Gastrocnemius medialis (tissue), 4 donors: ENCODE results near the gene NXN. TPM values are rescaled to one million over a fixed set of nuclear protein-coding genes. Genes with fewer than 3 reads are reported as not detected.

Source experiments
- ATAC-seq, 2 donors: fragments of 150-250 bp; one replicate each; pipeline ENCODE4 v1.9.1; 2016
- DNase-seq, 2 donors: peaks; one replicate each; pipeline ENCODE4 v3.0.0-alpha.2; 2019
- H3K27ac ChIP-seq, 4 donors: fragments of 200-600 bp; sonication (generic); 1 replicate in 1 of 4; 2 replicates in 3 of 4; pipeline ENCODE4 v1.5.1; 2016 to 2018; ENCODE audit warnings: mild to moderate bottlenecking in 2 of 4, moderate library complexity in 1 of 4
- H3K27me3 ChIP-seq, 3 donors: fragments of 200-600 bp; sonication (generic) in 2 of 3; 1 replicate in 1 of 3; 2 replicates in 2 of 3; pipeline versions ENCODE4 v1.5.1 to v1.6.0; 2016 to 2019; ENCODE audit warnings: mild to moderate bottlenecking in 1 of 3, moderate library complexity in 1 of 3
- H3K36me3 ChIP-seq, 2 donors: fragments of 200-600 bp; sonication (generic) in 1 of 2; one replicate each; pipeline ENCODE4 v1.5.1; 2017 to 2018
- H3K4me1 ChIP-seq, 2 donors: fragments of 200-600 bp; sonication (generic) in 1 of 2; one replicate each; pipeline ENCODE4 v1.5.1; 2016 to 2017; ENCODE audit warnings: mild to moderate bottlenecking in 2 of 2
- H3K4me3 ChIP-seq, 4 donors: fragments of 200-600 bp; sonication (generic) in 3 of 4; 1 replicate in 1 of 4; 2 replicates in 3 of 4; pipeline ENCODE4 v1.5.1; 2016 to 2019; ENCODE audit warnings: mild to moderate bottlenecking in 2 of 4
- H3K9me3 ChIP-seq, 3 donors: fragments of 200-600 bp; sonication (generic) in 2 of 3; 1 replicate in 1 of 3; 2 replicates in 2 of 3; pipeline ENCODE4 v1.5.1; 2016 to 2019
- CTCF ChIP-seq, 5 experiments: fragments of 450-650 bp in 3 of 5; fragments of 200-600 bp in 2 of 5; sonication (generic) in 2 of 5; IDR thresholded peaks in 4 of 5; conservative IDR thresholded peaks in 1 of 5; 1 replicate in 4 of 5; 2 replicates in 1 of 5; pipeline ENCODE4 v1.5.1; 2016 to 2019; ENCODE audit warnings: antibody characterized with exemption in 5 of 5, mild to moderate bottlenecking in 3 of 5, moderate library complexity in 3 of 5
- POLR2A ChIP-seq, 2 donors: fragments of 450-650 bp; IDR thresholded peaks; one replicate each; pipeline ENCODE4 v1.6.1; 2017; ENCODE audit warnings: antibody characterized with exemption in 2 of 2, mild to moderate bottlenecking in 2 of 2, moderate library complexity in 2 of 2
- in situ Hi-C, 4 donors: fragments of 200-750 bp; cut with MboI; loops; one replicate each; pipeline versions ENCODE4 v1.15.0 to v1.8.0; 2017; ENCODE audit warnings: low sequenced_read_pairs in 4 of 4
- intact Hi-C: fragments of 100-400 bp; cut with DNase I; formaldehyde crosslinking; loops from one replicate; pipeline ENCODE4 v1.15.1; 2023; ENCODE audit warnings: low total_unique reads
- total RNA-seq, 4 donors: library from RNA; depleted of rRNA; stranded (reverse); fragments of >200 nt; gene quantifications; one replicate each; pipeline versions ENCODE4 v1.1.0 to v1.2.3, GENCODE V29; 2016

NXN gene
- total RNA-seq, 4 donors from 2014 or later = 55.6 to 86.4 (median 62.7) TPM

DNA sequence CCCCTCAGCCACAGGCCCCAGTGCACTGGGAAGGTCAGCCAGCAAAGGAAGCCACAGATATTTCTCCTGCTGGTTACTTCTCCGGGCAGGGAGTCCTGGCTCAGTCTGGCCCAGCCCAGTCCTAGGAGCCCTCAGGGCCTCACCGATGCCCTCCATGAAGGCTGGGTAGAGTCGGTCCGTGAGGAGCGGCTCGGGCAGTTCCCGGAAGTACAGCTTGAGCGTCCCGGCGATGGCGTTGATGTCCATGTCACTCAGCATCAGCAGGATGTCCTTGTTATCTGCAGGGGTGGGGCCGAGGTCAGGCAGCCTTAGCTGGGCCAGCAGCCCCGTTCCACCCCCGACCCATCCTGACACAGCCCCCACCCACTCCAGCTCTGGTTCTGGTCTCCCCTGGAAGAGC lies 31.0 kb upstream of the NXN start:
- peaks cover 13 to 19% of the 10 kb centered on the region in 2 donors for H3K4me1 ChIP-seq
- in situ Hi-C loops (no loop called here), intact Hi-C loops (no loop called here)
- H3K9me3 ChIP-seq = no peaks in the 10 kb centered on the region
- peak overlapping the region in 2 of 4 donors; percentile 23 to 27 for H3K27ac ChIP-seq
- TF ChIP-seq POLR2A (IDR thresholded peaks at IDR 0.05) = no peak
- no peak for TF ChIP-seq CTCF (IDR thresholded peaks at IDR 0.05 in 4 of 5, conservative IDR thresholded peaks at IDR 0.05 in 1 of 5)
- no peak overlapping the region for H3K4me3 ChIP-seq
- ATAC-seq (no peak), DNase-seq (no peak)
- H3K27me3 ChIP-seq = no peaks in the 10 kb centered on the region
- peaks cover 0 to 29% of the 10 kb centered on the region in 2 donors for H3K36me3 ChIP-seq

GRCh38 chr17:1010086-1010450 lies 30.5 kb upstream of the NXN start:
- Histone ChIP-seq H3K4me3 (no peak overlapping the region), H3K4me1 (peaks cover 18 to 24% of the 10 kb centered on the region in 2 donors), H3K36me3 (peaks cover 0 to 29% of the 10 kb centered on the region in 2 donors), H3K9me3 (no peaks in the 10 kb centered on the region), H3K27me3 (no peaks in the 10 kb centered on the region), H3K27ac (peak overlapping the region in 2 of 4 donors; percentile 23 to 33)
- no peak for DNase-seq
- intact Hi-C loops = no loop called here
- TF ChIP-seq POLR2A (IDR thresholded peaks at IDR 0.05) (no peak), CTCF (IDR thresholded peaks at IDR 0.05 in 4 of 5, conservative IDR thresholded peaks at IDR 0.05 in 1 of 5) (no peak)
- no peak for ATAC-seq
- in situ Hi-C loops = no loop called here

DNA sequence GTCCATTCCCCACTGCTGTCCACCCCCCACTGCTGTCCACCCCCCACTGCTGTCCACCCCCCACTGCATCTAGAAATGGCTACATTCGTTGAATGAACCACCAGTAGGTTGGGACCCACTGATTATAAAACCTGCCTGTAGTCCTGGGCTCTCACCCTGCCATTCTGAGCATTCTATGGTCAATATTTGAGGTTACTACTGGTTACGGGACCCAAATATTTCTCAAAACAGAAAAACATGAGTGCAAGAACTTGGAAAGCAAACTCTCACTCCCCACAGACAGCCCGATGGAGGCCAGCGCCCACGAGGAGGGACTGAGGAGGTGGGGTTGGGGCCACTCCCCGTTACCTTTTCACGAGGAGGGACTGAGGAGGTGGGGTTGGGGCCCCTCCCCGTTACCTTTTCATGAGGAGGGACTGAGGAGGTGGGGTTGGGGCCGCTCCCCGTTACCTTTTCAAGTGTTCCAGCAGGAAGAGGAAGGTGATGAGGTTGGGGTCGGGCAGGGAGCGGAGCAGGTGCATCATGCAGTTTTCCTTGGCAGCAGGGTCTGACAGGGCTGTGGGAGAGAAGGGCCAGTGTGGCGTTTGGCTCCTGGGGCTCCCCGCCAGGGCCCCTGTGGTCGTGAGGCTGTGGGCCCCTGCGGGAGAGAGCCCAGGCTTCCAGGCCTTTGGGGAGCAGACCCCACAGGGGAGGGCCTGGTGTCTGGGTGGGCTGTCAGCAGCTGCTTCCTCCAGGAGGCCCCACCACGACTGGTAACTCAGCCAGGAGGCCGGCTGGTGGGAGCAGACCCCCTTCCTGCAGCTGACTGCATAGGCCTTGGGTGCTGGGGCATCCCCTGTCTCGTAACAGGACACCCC lies 29.9 kb upstream of the NXN start:
- DNase-seq (no peak), ATAC-seq (no peak)
- in situ Hi-C loops (no loop called here), intact Hi-C loops (no loop called here)
- Histone ChIP-seq H3K27me3 (no peaks in the 10 kb centered on the region), H3K36me3 (peaks cover 0 to 29% of the 10 kb centered on the region in 2 donors), H3K9me3 (no peaks in the 10 kb centered on the region), H3K27ac (peak overlapping the region; percentile 17 to 67 (median 48)), H3K4me1 (peaks cover 23 to 27% of the 10 kb centered on the region in 2 donors), H3K4me3 (no peak overlapping the region)
- TF ChIP-seq CTCF (IDR thresholded peaks at IDR 0.05 in 4 of 5, conservative IDR thresholded peaks at IDR 0.05 in 1 of 5) (no peak), POLR2A (IDR thresholded peaks at IDR 0.05) (no peak)

DNA sequence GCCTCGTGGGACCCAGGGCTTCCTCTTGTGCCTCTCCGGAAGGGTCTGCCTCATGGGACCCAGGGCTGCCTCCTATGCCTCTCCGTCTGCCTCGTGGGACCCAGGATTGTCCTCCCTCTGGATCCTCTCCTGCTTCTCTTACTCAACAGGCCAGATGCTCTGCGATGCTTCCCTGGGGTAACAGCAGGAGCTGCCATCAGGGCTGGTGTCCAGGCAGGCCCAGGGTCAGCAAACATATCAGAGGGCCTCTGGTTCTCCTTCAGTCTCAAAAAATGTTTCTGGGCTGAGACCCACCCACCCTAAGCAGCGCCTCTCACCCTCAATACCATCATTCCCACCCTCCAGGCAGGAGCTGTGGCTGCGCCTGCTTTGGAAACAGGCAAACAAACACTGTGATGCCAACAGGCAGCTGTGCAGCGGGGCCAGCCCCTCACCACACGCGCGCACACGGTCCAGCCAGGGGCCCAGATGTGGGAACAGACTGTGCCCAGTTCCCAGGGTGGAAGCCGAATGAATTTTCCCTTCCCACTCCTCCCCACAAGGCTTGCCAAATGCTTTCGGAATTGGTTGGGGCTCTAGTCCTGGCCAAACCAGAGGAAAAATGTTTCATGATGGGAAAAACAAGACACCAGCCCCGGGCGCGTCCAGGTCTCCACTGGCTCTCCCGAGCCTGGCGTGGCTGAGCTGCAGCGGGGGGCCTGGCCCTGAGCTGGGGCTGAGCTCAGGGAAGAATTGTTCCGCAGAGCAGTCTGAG lies 28.6 kb upstream of the NXN start:
- peak; percentile 46 to 72 for DNase-seq
- Histone ChIP-seq H3K27me3 (no peaks in the 10 kb centered on the region), H3K36me3 (peaks cover 0 to 37% of the 10 kb centered on the region in 2 donors), H3K9me3 (no peaks in the 10 kb centered on the region), H3K4me3 (no peak overlapping the region), H3K4me1 (peaks cover 36% of the 10 kb centered on the region in 2 donors), H3K27ac (peak overlapping the region; percentile 54 to 74 (median 66))
- in situ Hi-C loops (no loop called here), intact Hi-C loops (no loop called here)
- ATAC-seq = peak; percentile 46 to 57
- no peak for TF ChIP-seq CTCF (IDR thresholded peaks at IDR 0.05 in 4 of 5, conservative IDR thresholded peaks at IDR 0.05 in 1 of 5)
- TF ChIP-seq POLR2A (IDR thresholded peaks at IDR 0.05) = no peak
